SW 1271 (cell line): ENCODE measurements around the gene SSH2.
"Not testable (repeated sequence)": the region's sequence is repeated elsewhere in the genome, so short reads cannot be mapped to it uniquely, and the experiment has no call there.

ENCODE experiments used
- DNase-seq, 2 experiments: peaks; one replicate each; lab custom pipeline; 2025; lab: John Stamatoyannopoulos, UW

SSH2 gene

GRCh38 chr17:29880031-29880430 lies 50.0 kb downstream of the SSH2 start:
- DNase-seq = no peak

GRCh38 chr17:29874931-29875596 lies 55.0 kb downstream of the SSH2 start:
- no peak for DNase-seq

- DNase-seq = not testable (repeated sequence)
These were observed 55.7 kb downstream of the SSH2 start for GRCh38 chr17:29874358-29874757.

GRCh38 chr17:29873476-29873875 lies 56.6 kb downstream of the SSH2 start:
- no peak for DNase-seq

GRCh38 chr17:29870836-29871465 lies 59.1 kb downstream of the SSH2 start:
- no peak for DNase-seq

- no peak for DNase-seq
These were observed 62.3 kb downstream of the SSH2 start for GRCh38 chr17:29867643-29868181.

- DNase-seq = no peak
These were observed 63.2 kb downstream of the SSH2 start for GRCh38 chr17:29866746-29867404.

- DNase-seq = no peak
These were observed 65.4 kb downstream of the SSH2 start for GRCh38 chr17:29864615-29865014.

GRCh38 chr17:29864123-29864522 lies 65.9 kb downstream of the SSH2 start:
- not testable (repeated sequence) for DNase-seq

- DNase-seq = no peak
These were observed 67.1 kb downstream of the SSH2 start for GRCh38 chr17:29862951-29863350.

- no peak for DNase-seq
These were observed 67.9 kb downstream of the SSH2 start for GRCh38 chr17:29862127-29862526.

- DNase-seq = not testable (repeated sequence)
These were observed 70.6 kb downstream of the SSH2 start for GRCh38 chr17:29859445-29859844.

GRCh38 chr17:29857823-29858222 lies 72.2 kb downstream of the SSH2 start:
- DNase-seq = no peak

- DNase-seq = not testable (repeated sequence)
These were observed 72.9 kb downstream of the SSH2 start for GRCh38 chr17:29857105-29857504.

GRCh38 chr17:29855686-29856085 lies 74.3 kb downstream of the SSH2 start:
- DNase-seq = no peak

GRCh38 chr17:29848737-29849136 lies 81.3 kb downstream of the SSH2 start:
- DNase-seq = no peak

- DNase-seq = no peak
These were observed 82.3 kb downstream of the SSH2 start for GRCh38 chr17:29847527-29848400.

GRCh38 chr17:29847118-29847517 lies 82.9 kb downstream of the SSH2 start:
- no peak for DNase-seq

- DNase-seq = no peak
These were observed 83.7 kb downstream of the SSH2 start for GRCh38 chr17:29846298-29846697.

- no peak for DNase-seq
These were observed 85.5 kb downstream of the SSH2 start for GRCh38 chr17:29844339-29845048.

GRCh38 chr17:29840884-29841283 lies 89.1 kb downstream of the SSH2 start:
- no peak for DNase-seq
